HL-60/S4 treated with retinoic acid at 250 ng/mL for 4 days and 3 days (cell line): ENCODE data around the gene SEMA5A.

Source experiments
- in situ Hi-C: fragments of 300-500 bp; cut with MboI; formaldehyde crosslinking; loops from 2 replicates; pipeline ENCODE4 v1.7.0; 2022; ENCODE audit warnings: low sequenced_read_pairs

The SEMA5A gene

DNA sequence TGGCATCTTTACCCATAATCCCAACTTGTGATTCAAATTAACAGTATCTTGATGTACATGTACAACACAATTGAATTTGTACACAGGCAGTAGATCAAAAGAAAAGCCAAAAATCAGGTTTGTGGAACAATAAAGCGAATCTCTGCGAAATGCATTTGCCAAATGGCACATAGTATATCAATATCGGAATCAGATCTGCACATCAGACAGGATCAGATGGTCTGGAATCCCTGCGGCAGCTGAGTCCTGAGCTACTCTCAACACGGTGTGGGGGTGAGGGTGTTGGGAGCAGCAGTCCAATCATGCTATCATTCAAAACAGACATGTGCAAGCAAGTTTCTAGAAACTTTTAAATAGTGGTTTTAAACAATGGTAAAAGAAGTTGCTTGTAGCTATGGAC, 358.3 kb downstream of the SEMA5A start:
- in situ Hi-C loops: loop anchor here (25.0 kb wide), 1 partner anchor 1275 kb away; no protein-coding TSS in a partner anchor

DNA sequence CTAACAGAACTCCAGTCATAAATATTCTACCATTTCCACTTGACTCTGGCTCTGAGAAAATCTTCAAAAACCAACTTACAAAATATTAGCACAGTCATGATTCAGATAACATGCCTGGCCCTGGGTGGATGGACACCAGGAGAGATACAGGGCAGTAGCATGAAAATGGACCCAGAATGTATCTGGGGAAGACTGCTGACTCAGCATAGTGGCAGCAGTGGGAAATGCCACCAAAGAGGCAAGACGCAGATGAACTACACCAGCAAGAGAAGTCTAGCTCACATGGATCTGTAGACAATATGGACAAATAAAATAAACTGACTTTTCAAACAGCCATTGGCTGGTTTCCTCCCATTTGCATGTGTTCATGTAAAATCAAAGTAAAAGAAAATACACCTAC, 359.8 kb downstream of the SEMA5A start:
- in situ Hi-C loops: loop anchor here (25.0 kb wide), 1 partner anchor 1274 kb away; no protein-coding TSS in a partner anchor

- in situ Hi-C loops: loop anchor here (25.0 kb wide), 1 partner anchor 1272 kb away; no protein-coding TSS in a partner anchor
These were observed 361.9 kb downstream of the SEMA5A start for GRCh38 chr5:9183992-9184391.

- in situ Hi-C loops: loop anchor here (25.0 kb wide), 1 partner anchor 1271 kb away; no protein-coding TSS in a partner anchor
These were observed 362.8 kb downstream of the SEMA5A start for GRCh38 chr5:9182899-9183695.

GRCh38 chr5:9176641-9177040, 369.2 kb downstream of the SEMA5A start:
- in situ Hi-C loops: loop anchor here (25.0 kb wide), 1 partner anchor 1264 kb away; no protein-coding TSS in a partner anchor

DNA sequence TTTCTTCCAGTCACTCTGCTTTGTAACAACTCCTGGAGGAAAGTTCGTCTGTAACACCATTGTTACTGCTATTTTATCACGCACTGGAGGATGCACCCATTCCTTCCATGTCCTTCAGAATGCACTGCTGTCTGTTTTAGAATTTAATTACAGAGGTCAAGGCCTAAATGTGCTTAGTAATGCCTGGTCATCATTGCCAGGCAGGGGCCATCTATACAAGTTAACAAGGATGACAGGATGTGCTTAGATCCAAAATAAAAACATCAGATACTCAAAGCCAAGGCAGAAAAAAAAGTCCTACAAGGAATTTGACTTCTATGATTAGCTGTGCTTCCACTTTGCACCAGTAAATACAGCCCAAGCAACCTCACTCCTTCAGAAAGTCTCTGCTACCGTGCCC, 371.4 kb downstream of the SEMA5A start:
- in situ Hi-C loops: no loop called here

- in situ Hi-C loops: no loop called here
These were observed 372.4 kb downstream of the SEMA5A start for GRCh38 chr5:9173281-9174048.

DNA sequence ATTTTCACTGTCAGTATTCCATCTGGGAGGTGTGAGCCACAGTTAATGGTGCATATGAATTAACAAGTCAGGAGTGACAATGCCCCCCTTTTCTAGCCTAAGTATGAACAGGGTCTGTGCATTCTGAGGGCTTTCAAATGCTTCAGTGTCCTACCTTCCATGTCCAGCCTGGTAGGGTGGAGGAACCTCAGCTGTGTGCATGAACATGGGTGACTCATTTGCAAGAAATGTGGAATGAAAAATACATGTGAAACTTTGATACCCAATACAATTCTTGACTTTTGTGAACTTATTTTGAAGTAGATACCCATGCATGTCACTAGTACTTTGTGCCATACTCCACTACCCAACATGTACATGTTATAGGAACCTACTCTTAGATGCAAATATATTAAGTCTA, 375.8 kb downstream of the SEMA5A start:
- in situ Hi-C loops: no loop called here

DNA sequence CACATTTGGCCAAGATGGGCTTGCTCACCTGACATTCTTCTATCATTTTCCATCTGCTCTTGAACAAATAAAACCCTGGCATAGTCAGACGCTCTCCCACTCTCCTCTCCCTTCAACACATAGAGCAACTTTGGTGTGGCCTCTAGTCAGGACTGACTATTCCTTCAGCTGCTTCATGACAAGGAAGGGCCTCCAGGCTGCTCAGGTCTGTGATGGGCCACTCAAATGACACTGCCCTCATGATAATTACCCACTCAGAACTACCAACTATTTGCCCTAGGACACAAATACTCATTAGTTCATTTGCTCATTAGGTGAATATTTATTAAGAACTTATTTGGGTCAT, 376.3 kb downstream of the SEMA5A start:
- in situ Hi-C loops: no loop called here

GRCh38 chr5:9168791-9169556, 376.9 kb downstream of the SEMA5A start:
- in situ Hi-C loops: no loop called here

DNA sequence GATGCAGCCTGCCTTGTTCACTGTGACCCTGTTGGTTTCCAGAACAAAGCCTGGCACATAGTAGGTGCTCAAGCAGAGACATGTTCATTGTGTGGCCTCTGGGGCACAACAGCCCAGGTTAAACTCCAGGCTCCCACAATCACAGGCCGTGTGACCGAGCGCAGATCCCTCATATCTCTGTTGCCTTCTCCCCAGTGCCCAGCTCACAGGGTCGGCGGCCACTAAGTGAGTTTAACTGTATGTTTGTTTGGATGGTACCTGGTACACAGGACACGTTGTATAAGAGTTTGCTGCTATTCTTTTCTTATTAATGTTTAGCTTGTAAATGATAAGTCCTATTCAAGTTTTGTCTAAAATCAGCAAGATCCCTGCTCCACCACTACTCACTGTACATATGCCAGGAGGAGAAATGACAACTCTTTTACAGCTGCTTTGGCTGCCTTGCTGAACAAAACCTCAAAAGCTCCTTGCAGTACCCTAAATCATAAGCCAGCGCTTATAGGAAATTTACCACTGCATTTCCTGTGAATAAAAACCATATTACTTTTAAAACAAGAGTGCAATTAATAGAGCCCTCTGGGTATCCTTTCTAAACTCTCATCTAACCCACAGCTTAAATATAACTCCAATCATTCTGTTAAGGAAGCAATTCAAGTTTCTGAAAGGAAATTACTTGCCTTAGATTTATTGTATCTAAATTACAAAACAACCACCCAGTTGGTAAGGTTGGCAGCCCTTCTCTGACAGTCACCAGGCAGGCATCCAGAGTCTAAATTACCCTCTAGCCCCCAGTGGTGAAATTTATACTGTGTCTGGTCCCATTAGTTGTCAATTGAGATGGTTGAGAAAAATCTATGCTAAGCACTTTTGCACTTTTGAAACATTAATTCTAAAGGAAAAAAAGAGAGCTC, 379.4 kb downstream of the SEMA5A start:
- in situ Hi-C loops: no loop called here

DNA sequence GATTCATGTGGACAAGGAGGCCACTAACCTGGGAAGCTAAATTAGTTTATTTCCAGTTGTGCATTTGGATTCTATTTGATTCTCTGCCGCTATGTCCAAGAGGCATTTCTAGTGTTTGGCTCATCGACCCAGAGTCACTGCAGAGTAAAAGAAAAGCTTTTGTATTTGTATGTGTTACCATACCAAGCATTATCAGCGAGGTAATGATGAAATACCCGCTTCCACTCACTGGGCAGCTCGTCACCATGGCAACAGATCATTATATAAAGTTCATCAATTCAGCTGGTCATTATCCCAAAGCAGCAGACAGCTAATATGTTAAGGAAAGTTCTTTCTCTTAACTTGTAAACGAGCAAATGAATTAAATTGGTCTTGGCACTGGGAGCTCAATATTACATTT, 380.3 kb downstream of the SEMA5A start:
- in situ Hi-C loops: no loop called here

- in situ Hi-C loops: no loop called here
These were observed 385.1 kb downstream of the SEMA5A start for GRCh38 chr5:9160747-9161146.

DNA sequence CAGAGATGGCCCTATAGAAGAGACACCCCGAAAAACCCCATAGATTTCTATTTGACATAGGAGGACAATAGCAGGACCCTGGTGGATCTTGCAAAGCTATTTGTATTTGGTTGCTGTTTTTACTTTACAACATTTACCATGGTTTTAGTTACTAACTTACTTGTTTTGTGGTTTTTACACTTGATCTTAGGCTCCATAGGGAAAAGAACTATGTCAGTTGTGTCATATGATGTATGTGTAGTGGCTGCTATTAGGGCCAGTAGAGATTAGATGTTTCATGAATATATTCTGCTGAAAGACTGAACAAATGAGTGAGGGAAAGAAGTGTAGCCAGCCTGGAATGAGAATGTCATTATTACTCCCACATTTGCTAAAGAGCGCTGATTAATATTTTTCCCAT, 388.1 kb downstream of the SEMA5A start:
- in situ Hi-C loops: no loop called here

GRCh38 chr5:9157020-9157419, 388.9 kb downstream of the SEMA5A start:
- in situ Hi-C loops: no loop called here

DNA sequence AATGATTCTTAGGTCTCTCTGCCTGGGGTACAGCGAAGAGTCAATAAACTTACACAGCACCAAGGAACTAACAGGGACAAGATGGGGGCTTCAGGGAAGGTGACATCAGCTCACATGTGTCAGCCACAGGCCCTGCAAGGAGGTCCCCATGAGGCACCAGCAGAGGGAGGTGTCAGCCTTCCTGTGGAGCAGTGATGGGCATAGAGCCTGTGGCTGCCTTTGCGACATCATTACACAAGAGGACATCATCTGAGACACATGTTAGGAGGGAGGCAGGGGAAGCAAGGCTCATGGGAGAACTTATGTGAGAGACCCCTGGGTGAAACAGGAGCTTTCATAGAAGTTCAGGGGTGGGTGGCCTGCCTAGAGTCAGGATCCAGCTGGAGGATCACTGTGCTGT, 389.6 kb downstream of the SEMA5A start:
- in situ Hi-C loops: no loop called here

GRCh38 chr5:9151684-9152427, 394.0 kb downstream of the SEMA5A start:
- in situ Hi-C loops: no loop called here

DNA sequence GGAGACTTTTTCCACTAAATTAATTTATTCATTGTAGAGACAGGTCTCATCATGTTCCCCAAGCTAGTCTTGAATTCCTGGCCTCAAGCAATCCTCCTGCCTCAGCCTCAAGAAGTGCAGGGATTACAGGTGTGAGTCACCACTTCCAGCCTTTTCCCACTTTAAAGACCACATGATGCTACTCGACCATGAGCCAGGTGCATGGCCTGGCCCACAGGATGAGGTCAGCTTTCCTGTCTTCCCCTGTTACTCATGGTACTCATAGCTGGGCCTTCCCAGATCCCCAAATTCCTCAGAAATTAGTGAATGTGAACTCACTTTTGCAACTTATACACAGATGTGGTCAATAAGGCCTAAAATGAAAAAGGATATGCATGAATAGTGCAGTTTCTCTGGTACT, 395.9 kb downstream of the SEMA5A start:
- in situ Hi-C loops: no loop called here

- in situ Hi-C loops: no loop called here
These were observed 397.6 kb downstream of the SEMA5A start for GRCh38 chr5:9148242-9148641.

DNA sequence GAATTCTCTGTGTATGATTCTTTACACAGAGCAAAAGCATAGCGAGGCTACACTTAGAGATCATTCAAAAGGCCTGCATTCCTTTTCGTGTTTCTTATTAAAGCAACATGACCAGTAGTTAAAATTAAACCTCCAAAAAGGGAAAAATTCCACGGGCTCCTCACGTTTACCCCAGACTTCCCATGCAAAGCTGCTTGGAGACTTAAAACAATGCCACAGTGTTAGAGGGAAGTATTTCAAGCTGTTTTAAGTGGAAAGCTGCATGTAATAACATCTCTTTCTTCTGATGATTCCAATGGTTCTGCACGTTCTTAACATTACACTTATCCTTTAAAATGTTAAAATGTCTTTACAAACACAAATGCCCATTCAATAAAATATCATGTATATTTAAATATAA, 405.2 kb downstream of the SEMA5A start:
- in situ Hi-C loops: no loop called here
